WTC11 (cell line): ENCODE data around the gene KRT6B.

ENCODE experiments used
- ARID4B ChIP-seq: sonication (generic); formaldehyde crosslinking; IDR thresholded peaks from 2 replicates; pipeline ENCODE4 v1.8.0; 2023; ENCODE audit warnings: missing genetic modification reagents, mild to moderate bottlenecking, borderline replicate concordance
- CREB1 ChIP-seq: sonication (generic); formaldehyde crosslinking; IDR thresholded peaks from 2 replicates; pipeline ENCODE4 v1.8.0; 2023; ENCODE audit warnings: mild to moderate bottlenecking, missing genetic modification reagents
- CREM ChIP-seq: sonication (generic); formaldehyde crosslinking; IDR thresholded peaks from 2 replicates; pipeline ENCODE4 v1.8.1; 2022; ENCODE audit warnings: mild to moderate bottlenecking, missing genetic modification reagents, moderate library complexity
- CTCF ChIP-seq: fragments of 200-600 bp; IDR thresholded peaks from 2 replicates; pipeline ENCODE4 v1.8.0; 2022; ENCODE audit warnings: antibody characterized with exemption
- E2F1 ChIP-seq: sonication (generic); formaldehyde crosslinking; IDR thresholded peaks from 2 replicates; pipeline ENCODE4 v1.8.0; 2022; ENCODE audit warnings: mild to moderate bottlenecking, missing genetic modification reagents
- ETV6 ChIP-seq: sonication (generic); formaldehyde crosslinking; IDR thresholded peaks from 2 replicates; pipeline ENCODE4 v1.8.1; 2022; ENCODE audit warnings: mild to moderate bottlenecking, missing genetic modification reagents
- FOXJ3 ChIP-seq: sonication (generic); formaldehyde crosslinking; IDR thresholded peaks from 2 replicates; pipeline ENCODE4 v1.9.0; 2021; ENCODE audit warnings: missing genetic modification reagents, mild to moderate bottlenecking, borderline replicate concordance
- JUN ChIP-seq: sonication (generic); formaldehyde crosslinking; IDR thresholded peaks from 2 replicates; pipeline ENCODE4 v1.8.0; 2023; ENCODE audit warnings: mild to moderate bottlenecking, missing genetic modification reagents
- KAT7 ChIP-seq: sonication (generic); formaldehyde crosslinking; IDR thresholded peaks from 2 replicates; pipeline ENCODE4 v1.8.1; 2023; ENCODE audit warnings: missing genetic modification reagents, mild to moderate bottlenecking, borderline replicate concordance
- MAX ChIP-seq: sonication (generic); formaldehyde crosslinking; IDR thresholded peaks from 2 replicates; pipeline ENCODE4 v1.8.0; 2022; ENCODE audit warnings: mild to moderate bottlenecking, missing genetic modification reagents
- NFYB ChIP-seq: sonication (generic); formaldehyde crosslinking; conservative IDR thresholded peaks from 2 replicates; pipeline ENCODE4 v1.8.0; 2022; ENCODE audit warnings: low read depth, missing genetic modification reagents
- NR3C1 ChIP-seq: sonication (generic); formaldehyde crosslinking; conservative IDR thresholded peaks from 2 replicates; pipeline ENCODE4 v1.8.1; 2023; ENCODE audit warnings: low read depth, mild to moderate bottlenecking, missing genetic modification reagents
- SMAD3 ChIP-seq: sonication (generic); formaldehyde crosslinking; IDR thresholded peaks from 2 replicates; pipeline ENCODE4 v1.8.0; 2022; ENCODE audit warnings: missing genetic modification reagents, mild to moderate bottlenecking, borderline replicate concordance
- ZNF219 ChIP-seq: sonication (generic); formaldehyde crosslinking; IDR thresholded peaks from 2 replicates; pipeline ENCODE4 v1.8.0; 2023; ENCODE audit warnings: missing genetic modification reagents, mild to moderate bottlenecking, borderline replicate concordance

- TF ChIP-seq CREB1 (CRISPR knock-in tag) (no peak), CTCF (no peak), NR3C1 (CRISPR knock-in tag) (no peak), FOXJ3 (CRISPR knock-in tag) (no peak), ETV6 (CRISPR knock-in tag) (no peak), NFYB (CRISPR knock-in tag) (no peak), CREM (no peak), ZNF219 (CRISPR knock-in tag) (no peak), JUN (CRISPR knock-in tag) (no peak), ARID4B (CRISPR knock-in tag) (no peak), KAT7 (CRISPR knock-in tag) (no peak), MAX (no peak), E2F1 (no peak), SMAD3 (no peak)
Observed at GRCh38 chr12:52461693-52462092, 9.7 kb upstream of the KRT6B start.
